ENCODE measurements around the gene PTPRB.
"Not testable (repeated sequence)": the region's sequence is repeated elsewhere in the genome, so short reads cannot be mapped to it uniquely, and the experiment has no call there.

Gene PTPRB

GRCh38 chr12:70534466-70534865 is 102.8 kb downstream of the PTPRB start:
- Histone ChIP-seq H3K9ac (ENCODE audit: low read length in 5 of 5) (no peak overlapping the region), H3K27ac (ENCODE audit: low read depth, low read length) (no peak overlapping the region), H3K9me3 (ENCODE audit: control insufficient read depth in 5 of 5, low read length in 5 of 5) (no peaks in the 10 kb centered on the region), H3K36me3 (ENCODE audit: control insufficient read depth in 5 of 5, insufficient read depth in 5 of 5, low read length in 5 of 5) (peaks cover 0 to 46% (median 19%) of the 10 kb centered on the region in 5 donors), H3K4me1 (ENCODE audit: control insufficient read depth in 5 of 5, insufficient read depth in 5 of 5, low read length in 5 of 5) (peaks cover 0 to 12% (median 0%) of the 10 kb centered on the region in 5 donors), H3K27me3 (ENCODE audit: control insufficient read depth in 5 of 5, insufficient read depth in 4 of 5, low read length in 5 of 5) (no peaks in the 10 kb centered on the region), H3K4me3 (ENCODE audit: low read depth in 1 of 5, low read length in 5 of 5) (no peak overlapping the region)

GRCh38 chr12:70529647-70530046 is 107.6 kb downstream of the PTPRB start:
- Histone ChIP-seq H3K4me3 (ENCODE audit: low read depth in 1 of 5, low read length in 5 of 5) (no peak overlapping the region), H3K9me3 (ENCODE audit: control insufficient read depth in 5 of 5, low read length in 5 of 5) (no peaks in the 10 kb centered on the region), H3K36me3 (ENCODE audit: control insufficient read depth in 5 of 5, insufficient read depth in 5 of 5, low read length in 5 of 5) (peaks cover 0 to 41% (median 19%) of the 10 kb centered on the region in 5 donors), H3K9ac (ENCODE audit: low read length in 5 of 5) (no peak overlapping the region), H3K27ac (ENCODE audit: low read depth, low read length) (no peak overlapping the region), H3K27me3 (ENCODE audit: control insufficient read depth in 5 of 5, insufficient read depth in 4 of 5, low read length in 5 of 5) (no peaks in the 10 kb centered on the region), H3K4me1 (ENCODE audit: control insufficient read depth in 5 of 5, insufficient read depth in 5 of 5, low read length in 5 of 5) (no peaks in the 10 kb centered on the region)

- Histone ChIP-seq H3K4me1 (ENCODE audit: control insufficient read depth in 5 of 5, insufficient read depth in 5 of 5, low read length in 5 of 5) (no peaks in the 10 kb centered on the region), H3K27ac (ENCODE audit: low read depth, low read length) (no peak overlapping the region), H3K36me3 (ENCODE audit: control insufficient read depth in 5 of 5, insufficient read depth in 5 of 5, low read length in 5 of 5) (peaks cover 0 to 30% (median 15%) of the 10 kb centered on the region in 5 donors), H3K27me3 (ENCODE audit: control insufficient read depth in 5 of 5, insufficient read depth in 4 of 5, low read length in 5 of 5) (no peaks in the 10 kb centered on the region), H3K9ac (ENCODE audit: low read length in 5 of 5) (no peak overlapping the region), H3K4me3 (ENCODE audit: low read depth in 1 of 5, low read length in 5 of 5) (no peak overlapping the region), H3K9me3 (ENCODE audit: control insufficient read depth in 5 of 5, low read length in 5 of 5) (peaks cover 0 to 15% (median 14%) of the 10 kb centered on the region in 5 donors)
These were observed 116.4 kb downstream of the PTPRB start for GRCh38 chr12:70520847-70521246.

GRCh38 chr12:70513426-70513825 is 123.8 kb downstream of the PTPRB start:
- Histone ChIP-seq H3K4me3 (ENCODE audit: low read depth in 1 of 5, low read length in 5 of 5) (no peak overlapping the region), H3K9ac (ENCODE audit: low read length in 5 of 5) (no peak overlapping the region), H3K4me1 (ENCODE audit: control insufficient read depth in 5 of 5, insufficient read depth in 5 of 5, low read length in 5 of 5) (peaks cover 0 to 5% (median 0%) of the 10 kb centered on the region in 5 donors), H3K9me3 (ENCODE audit: control insufficient read depth in 5 of 5, low read length in 5 of 5) (peaks cover 0 to 2% (median 0%) of the 10 kb centered on the region in 5 donors), H3K27me3 (ENCODE audit: control insufficient read depth in 5 of 5, insufficient read depth in 4 of 5, low read length in 5 of 5) (no peaks in the 10 kb centered on the region), H3K36me3 (ENCODE audit: control insufficient read depth in 5 of 5, insufficient read depth in 5 of 5, low read length in 5 of 5) (no peaks in the 10 kb centered on the region), H3K27ac (ENCODE audit: low read depth, low read length) (no peak overlapping the region)

- Histone ChIP-seq H3K36me3 (ENCODE audit: control insufficient read depth in 5 of 5, insufficient read depth in 5 of 5, low read length in 5 of 5) (no peaks in the 10 kb centered on the region), H3K27ac (ENCODE audit: low read depth, low read length) (no peak overlapping the region), H3K9me3 (ENCODE audit: control insufficient read depth in 5 of 5, low read length in 5 of 5) (peaks cover 0 to 6% (median 0%) of the 10 kb centered on the region in 5 donors), H3K4me3 (ENCODE audit: low read depth in 1 of 5, low read length in 5 of 5) (no peak overlapping the region), H3K4me1 (ENCODE audit: control insufficient read depth in 5 of 5, insufficient read depth in 5 of 5, low read length in 5 of 5) (peaks cover 0 to 3% (median 0%) of the 10 kb centered on the region in 5 donors), H3K9ac (ENCODE audit: low read length in 5 of 5) (no peak overlapping the region), H3K27me3 (ENCODE audit: control insufficient read depth in 5 of 5, insufficient read depth in 4 of 5, low read length in 5 of 5) (no peaks in the 10 kb centered on the region)
These were observed 129.1 kb downstream of the PTPRB start for GRCh38 chr12:70508178-70508577.

GRCh38 chr12:70507442-70507841 is 129.8 kb downstream of the PTPRB start:
- Histone ChIP-seq H3K4me3 (ENCODE audit: low read depth in 1 of 5, low read length in 5 of 5) (no peak overlapping the region), H3K36me3 (ENCODE audit: control insufficient read depth in 5 of 5, insufficient read depth in 5 of 5, low read length in 5 of 5) (no peaks in the 10 kb centered on the region), H3K9me3 (ENCODE audit: control insufficient read depth in 5 of 5, low read length in 5 of 5) (peaks cover 0 to 6% (median 0%) of the 10 kb centered on the region in 5 donors), H3K27ac (ENCODE audit: low read depth, low read length) (no peak overlapping the region), H3K9ac (ENCODE audit: low read length in 5 of 5) (no peak overlapping the region), H3K4me1 (ENCODE audit: control insufficient read depth in 5 of 5, insufficient read depth in 5 of 5, low read length in 5 of 5) (no peaks in the 10 kb centered on the region), H3K27me3 (ENCODE audit: control insufficient read depth in 5 of 5, insufficient read depth in 4 of 5, low read length in 5 of 5) (no peaks in the 10 kb centered on the region)

- Histone ChIP-seq H3K9me3 (ENCODE audit: control insufficient read depth in 5 of 5, low read length in 5 of 5) (peaks cover 0 to 7% (median 0%) of the 10 kb centered on the region in 5 donors), H3K4me3 (ENCODE audit: low read depth in 1 of 5, low read length in 5 of 5) (no peak overlapping the region), H3K9ac (ENCODE audit: low read length in 5 of 5) (no peak overlapping the region), H3K27me3 (ENCODE audit: control insufficient read depth in 5 of 5, insufficient read depth in 4 of 5, low read length in 5 of 5) (no peaks in the 10 kb centered on the region), H3K4me1 (ENCODE audit: control insufficient read depth in 5 of 5, insufficient read depth in 5 of 5, low read length in 5 of 5) (no peaks in the 10 kb centered on the region), H3K27ac (ENCODE audit: low read depth, low read length) (no peak overlapping the region), H3K36me3 (ENCODE audit: control insufficient read depth in 5 of 5, insufficient read depth in 5 of 5, low read length in 5 of 5) (no peaks in the 10 kb centered on the region)
These were observed 139.7 kb downstream of the PTPRB start for GRCh38 chr12:70497508-70497907.

- H3K4me3 ChIP-seq (ENCODE audit: low read depth in 1 of 5, low read length in 5 of 5); H3K36me3 ChIP-seq (ENCODE audit: control insufficient read depth in 5 of 5, insufficient read depth in 5 of 5, low read length in 5 of 5); H3K9ac ChIP-seq (ENCODE audit: low read length in 5 of 5); H3K4me1 ChIP-seq (ENCODE audit: control insufficient read depth in 5 of 5, insufficient read depth in 5 of 5, low read length in 5 of 5); H3K9me3 ChIP-seq (ENCODE audit: control insufficient read depth in 5 of 5, low read length in 5 of 5); H3K27me3 ChIP-seq (ENCODE audit: control insufficient read depth in 5 of 5, insufficient read depth in 4 of 5, low read length in 5 of 5); H3K27ac ChIP-seq (ENCODE audit: low read depth, low read length): not testable (repeated sequence)
These were observed 144.3 kb downstream of the PTPRB start for GRCh38 chr12:70492904-70493303.

- H3K4me1 ChIP-seq (ENCODE audit: control insufficient read depth in 5 of 5, insufficient read depth in 5 of 5, low read length in 5 of 5); H3K36me3 ChIP-seq (ENCODE audit: control insufficient read depth in 5 of 5, insufficient read depth in 5 of 5, low read length in 5 of 5); H3K27me3 ChIP-seq (ENCODE audit: control insufficient read depth in 5 of 5, insufficient read depth in 4 of 5, low read length in 5 of 5); H3K9ac ChIP-seq (ENCODE audit: low read length in 5 of 5); H3K4me3 ChIP-seq (ENCODE audit: low read depth in 1 of 5, low read length in 5 of 5); H3K9me3 ChIP-seq (ENCODE audit: control insufficient read depth in 5 of 5, low read length in 5 of 5); H3K27ac ChIP-seq (ENCODE audit: low read depth, low read length): not testable (repeated sequence)
These were observed 146.3 kb downstream of the PTPRB start for GRCh38 chr12:70490928-70491327.

- no peak overlapping the region for H3K9ac ChIP-seq (ENCODE audit: low read length in 5 of 5)
- H3K4me1 ChIP-seq (ENCODE audit: control insufficient read depth in 5 of 5, insufficient read depth in 5 of 5, low read length in 5 of 5), result no peaks in the 10 kb centered on the region
- no peaks in the 10 kb centered on the region for H3K27me3 ChIP-seq (ENCODE audit: control insufficient read depth in 5 of 5, insufficient read depth in 4 of 5, low read length in 5 of 5)
- H3K36me3 ChIP-seq (ENCODE audit: control insufficient read depth in 5 of 5, insufficient read depth in 5 of 5, low read length in 5 of 5), result no peaks in the 10 kb centered on the region
- peaks cover 0 to 3% (median 0%) of the 10 kb centered on the region in 5 donors for H3K9me3 ChIP-seq (ENCODE audit: control insufficient read depth in 5 of 5, low read length in 5 of 5)
- no peak overlapping the region for H3K4me3 ChIP-seq (ENCODE audit: low read depth in 1 of 5, low read length in 5 of 5)
- no peak overlapping the region for H3K27ac ChIP-seq (ENCODE audit: low read depth, low read length)
These were observed 149.8 kb downstream of the PTPRB start for GRCh38 chr12:70487440-70487839.

GRCh38 chr12:70486588-70486987 is 150.6 kb downstream of the PTPRB start:
- Histone ChIP-seq H3K4me3 (ENCODE audit: low read depth in 1 of 5, low read length in 5 of 5) (no peak overlapping the region), H3K9me3 (ENCODE audit: control insufficient read depth in 5 of 5, low read length in 5 of 5) (peaks cover 0 to 3% (median 0%) of the 10 kb centered on the region in 5 donors), H3K36me3 (ENCODE audit: control insufficient read depth in 5 of 5, insufficient read depth in 5 of 5, low read length in 5 of 5) (no peaks in the 10 kb centered on the region), H3K27me3 (ENCODE audit: control insufficient read depth in 5 of 5, insufficient read depth in 4 of 5, low read length in 5 of 5) (no peaks in the 10 kb centered on the region), H3K9ac (ENCODE audit: low read length in 5 of 5) (no peak overlapping the region), H3K4me1 (ENCODE audit: control insufficient read depth in 5 of 5, insufficient read depth in 5 of 5, low read length in 5 of 5) (no peaks in the 10 kb centered on the region), H3K27ac (ENCODE audit: low read depth, low read length) (no peak overlapping the region)
